SU-DHL-6 (cell line): Measurements from ENCODE around the gene MTFR1L.

Experiments
- CTCF ChIP-seq: fragments of 200-600 bp; sonication (generic); IDR thresholded peaks from one replicate; pipeline ENCODE4 v1.5.1; 2017; ENCODE audit warnings: antibody characterized with exemption, mild to moderate bottlenecking, low read length, moderate library complexity; ENCODE audit not compliant: insufficient read depth, poor library complexity, severe bottlenecking
- EZH2phosphoT487 ChIP-seq: fragments of 200-600 bp; sonication (generic), shearing (Covaris generic); conservative IDR thresholded peaks from 2 replicates; pipeline ENCODE4 v1.6.1; 2018; ENCODE audit warnings: mild to moderate bottlenecking, antibody characterized with exemption, low read length, moderate library complexity, mixed read lengths

- no peak for TF ChIP-seq CTCF
- no peak for TF ChIP-seq EZH2phosphoT487
Observed at GRCh38 chr1:25793585-25794170, 26.1 kb upstream of the MTFR1L start.
